22Rv1 (cell line): Measurements from ENCODE around the gene AGTPBP1.

ENCODE experiments used
- CTCF ChIP-seq: fragments of 450-650 bp; IDR thresholded peaks from 2 replicates; pipeline ENCODE4 v1.5.1; 2017; ENCODE audit warnings: mild to moderate bottlenecking
- ZFX ChIP-seq: fragments of 450-650 bp; IDR thresholded peaks from 2 replicates; pipeline ENCODE4 v1.6.1; 2017; ENCODE audit warnings: antibody characterized with exemption, borderline replicate concordance

GRCh38 chr9:85738509-85738908 is 3.2 kb downstream of the AGTPBP1 start:
- no peak for TF ChIP-seq CTCF
- TF ChIP-seq ZFX: no peak
